WTC11 (cell line): ENCODE data around the gene ASTN1. TPM values are rescaled to one million over a fixed set of nuclear protein-coding genes. Genes with fewer than 3 reads are reported as not detected.

Experiments
- ATAC-seq: fragments of 200-7000 bp; cut with Tn5 transposase; 2 replicates; pipeline ENCODE4 v1.10.0; 2021; ENCODE audit warnings: mild to moderate bottlenecking, moderate library complexity
- CTCF ChIA-PET: fragments of 300-600 bp; sonication (Branson Sonifier 250); formaldehyde crosslinking; loops from one replicate; lab custom pipeline; 2021; ENCODE audit warnings: antibody characterized with exemption; lab: Charles Lee
- POLR2A ChIA-PET: fragments of 350-600 bp; sonication (Branson Sonifier 250); formaldehyde crosslinking; loops from one replicate; lab custom pipeline; 2021; ENCODE audit warnings: antibody characterized with exemption; lab: Charles Lee
- DNase-seq: peaks from one replicate; pipeline ENCODE4 v3.0.0; 2021; ENCODE audit warnings: low spot score
- H3K27ac Mint-ChIP-seq: 2 replicates; pipeline ENCODE4 v1.8.0; 2021; ENCODE audit warnings: mixed read lengths
- H3K27me3 Mint-ChIP-seq: 2 replicates; pipeline ENCODE4 v1.8.0; 2021; ENCODE audit warnings: low read depth, mild to moderate bottlenecking, moderate library complexity, mixed read lengths
- H3K36me3 Mint-ChIP-seq: 2 replicates; pipeline ENCODE4 v1.8.0; 2021; ENCODE audit warnings: mixed read lengths
- H3K4me1 Mint-ChIP-seq: 2 replicates; pipeline ENCODE4 v1.8.0; 2022; ENCODE audit warnings: mixed read lengths
- H3K4me3 Mint-ChIP-seq: 2 replicates; pipeline ENCODE4 v1.8.0; 2021; ENCODE audit warnings: mild to moderate bottlenecking, moderate library complexity, mixed read lengths
- H3K9me3 Mint-ChIP-seq: 2 replicates; pipeline ENCODE4 v1.8.0; 2021; ENCODE audit warnings: mixed read lengths
- ARID4B ChIP-seq: sonication (generic); formaldehyde crosslinking; IDR thresholded peaks from 2 replicates; pipeline ENCODE4 v1.8.0; 2023; ENCODE audit warnings: missing genetic modification reagents, mild to moderate bottlenecking, borderline replicate concordance
- CDX4 ChIP-seq: fragments of 250-450 bp; sonication (Bioruptor Pico); IDR thresholded peaks from 2 replicates; pipeline ENCODE4 v1.9.0; 2021; ENCODE audit warnings: moderate library complexity, mild to moderate bottlenecking, inconsistent platforms, borderline replicate concordance
- CTCF ChIP-seq: fragments of 200-600 bp; IDR thresholded peaks from 2 replicates; pipeline ENCODE4 v1.8.0; 2022; ENCODE audit warnings: antibody characterized with exemption
- E2F4 ChIP-seq: sonication (generic); formaldehyde crosslinking; IDR thresholded peaks from 2 replicates; pipeline ENCODE4 v1.8.1; 2022; ENCODE audit warnings: low read depth, mild to moderate bottlenecking, moderate library complexity, missing genetic modification reagents, borderline replicate concordance
- EMX1 ChIP-seq: fragments of 250-450 bp; sonication (Bioruptor Pico); IDR thresholded peaks from 2 replicates; pipeline ENCODE4 v1.8.0; 2021; ENCODE audit warnings: mild to moderate bottlenecking
- ETV6 ChIP-seq: sonication (generic); formaldehyde crosslinking; IDR thresholded peaks from 2 replicates; pipeline ENCODE4 v1.8.1; 2022; ENCODE audit warnings: mild to moderate bottlenecking, missing genetic modification reagents
- HMGXB4 ChIP-seq: sonication (generic); formaldehyde crosslinking; IDR thresholded peaks from 2 replicates; pipeline ENCODE4 v1.8.1; 2023; ENCODE audit warnings: mild to moderate bottlenecking, moderate library complexity, missing genetic modification reagents
- MXD4 ChIP-seq: fragments of 250-450 bp; sonication (Bioruptor Pico); IDR thresholded peaks from 2 replicates; pipeline ENCODE4 v1.8.0; 2021; ENCODE audit warnings: mild to moderate bottlenecking, moderate library complexity, borderline replicate concordance
- NR1H2 ChIP-seq: sonication (generic); formaldehyde crosslinking; IDR thresholded peaks from 2 replicates; pipeline ENCODE4 v1.9.0; 2021; ENCODE audit warnings: mild to moderate bottlenecking, moderate library complexity, missing genetic modification reagents
- RELA ChIP-seq: sonication (generic); formaldehyde crosslinking; IDR thresholded peaks from 2 replicates; pipeline ENCODE4 v1.8.1; 2022; ENCODE audit warnings: missing genetic modification reagents, mild to moderate bottlenecking, borderline replicate concordance
- RORB ChIP-seq: fragments of 250-450 bp; sonication (Bioruptor Pico); IDR thresholded peaks from 2 replicates; pipeline ENCODE4 v1.9.0; 2021; ENCODE audit warnings: mild to moderate bottlenecking
- USF1 ChIP-seq: sonication (generic); formaldehyde crosslinking; IDR thresholded peaks from 2 replicates; pipeline ENCODE4 v1.8.0; 2022; ENCODE audit warnings: mild to moderate bottlenecking, missing genetic modification reagents
- ZNF232 ChIP-seq: sonication (generic); formaldehyde crosslinking; IDR thresholded peaks from 2 replicates; pipeline ENCODE4 v1.8.0; 2022; ENCODE audit warnings: mild to moderate bottlenecking, missing genetic modification reagents
- ZNF281 ChIP-seq: sonication (generic); formaldehyde crosslinking; IDR thresholded peaks from 2 replicates; pipeline ENCODE4 v1.8.0; 2023; ENCODE audit warnings: mild to moderate bottlenecking, missing genetic modification reagents
- ZSCAN18 ChIP-seq: fragments of 250-450 bp; sonication (Bioruptor Pico); IDR thresholded peaks from 2 replicates; pipeline ENCODE4 v2.1.2; 2022; ENCODE audit warnings: mild to moderate bottlenecking, moderate library complexity
- total RNA-seq: library from RNA; stranded (reverse); gene quantifications from 3 replicates; pipeline ENCODE4 v1.2.3, GENCODE V29; 2021

ASTN1 gene
- total RNA-seq, 1 experiment from 2014 or later: 3.4 TPM

- ChIA-PET POLR2A (no interaction called here), CTCF (interaction anchor here (1.0 kb wide), 1 partner anchor 93 kb away, joined by 3 read pairs; no protein-coding TSS in a partner anchor)
- H3K27ac Mint-ChIP-seq: no peak overlapping the region
- H3K4me3 Mint-ChIP-seq: no peak overlapping the region
- ATAC-seq (peak; percentile 53; the same call in 1 of the 2 replicates), DNase-seq (no peak)
- H3K9me3 Mint-ChIP-seq: no peaks in the 10 kb centered on the region
- H3K36me3 Mint-ChIP-seq: no peaks in the 10 kb centered on the region
- TF ChIP-seq MXD4: no peak
- no peaks in the 10 kb centered on the region for H3K27me3 Mint-ChIP-seq
- H3K4me1 Mint-ChIP-seq: peaks cover 6% of the 10 kb centered on the region
Observed at GRCh38 chr1:177088966-177089365, 75.5 kb downstream of the ASTN1 start.

- H3K27ac Mint-ChIP-seq: no peak overlapping the region
- TF ChIP-seq CDX4 (no peak), EMX1 (CRISPR knock-in tag) (no peak), NR1H2 (no peak), ZSCAN18 (CRISPR knock-in tag) (no peak), CTCF (no peak), ETV6 (CRISPR knock-in tag) (no peak), ZNF281 (CRISPR knock-in tag) (no peak), ZNF232 (CRISPR knock-in tag) (no peak), HMGXB4 (CRISPR knock-in tag) (no peak), ARID4B (CRISPR knock-in tag) (no peak), RELA (no peak), RORB (CRISPR knock-in tag) (no peak), USF1 (CRISPR knock-in tag) (no peak), E2F4 (no peak)
Observed at GRCh38 chr1:177082855-177083693, 81.4 kb downstream of the ASTN1 start.

More at GRCh38 chr1:177082855-177083693, 81.4 kb downstream of the ASTN1 start:
- no peak for ATAC-seq
- Mint-ChIP-seq H3K4me3 (no peak overlapping the region), H3K27me3 (no peaks in the 10 kb centered on the region), H3K36me3 (no peaks in the 10 kb centered on the region), H3K9me3 (no peaks in the 10 kb centered on the region; the same call in 1 of the 2 replicates), H3K4me1 (no peaks in the 10 kb centered on the region)
- no peak for DNase-seq
- ChIA-PET CTCF (no interaction called here), POLR2A (interaction anchor here (0.9 kb wide), 1 partner anchor 15 kb away, joined by 3 read pairs; no protein-coding TSS in a partner anchor)
